ENCODE measurements around the gene MEMO1.

The MEMO1 gene

DNA sequence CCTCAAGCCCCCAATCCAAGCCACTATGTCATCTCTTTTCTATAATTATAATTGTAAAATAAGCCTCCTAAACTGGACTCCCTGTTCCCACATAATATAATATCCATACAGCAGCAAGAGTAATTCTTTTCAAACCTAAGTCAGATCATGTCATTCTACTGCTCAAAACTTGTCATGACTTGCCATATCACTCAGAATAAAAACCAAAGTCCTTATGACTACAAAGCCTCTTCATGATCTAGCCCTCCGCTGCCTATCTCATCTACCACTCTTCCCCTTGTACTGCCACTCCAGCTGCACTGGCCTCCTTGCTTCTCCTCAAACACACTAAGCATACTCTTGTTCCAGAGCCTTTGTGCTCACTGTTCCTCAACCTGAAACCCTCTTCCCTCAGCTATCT, 69.9 kb downstream of the MEMO1 start:
- Histone ChIP-seq H4K20me1 (peaks cover 37 to 99% (median 88%) of the 10 kb centered on the region in 11 experiments; a peak in 21 of 22 replicates), H3K9me3 (replicated peaks in 1 of 11) (no peaks in the 10 kb centered on the region), H3K9ac (no peak overlapping the region), H3K27ac (no peak overlapping the region), H3K4me1 (peaks cover 0 to 28% (median 0%) of the 10 kb centered on the region in 10 experiments; a peak in 7 of 20 replicates), H3K4me3 (no peak overlapping the region), H3K36me3 (peaks cover 32 to 77% (median 58%) of the 10 kb centered on the region in 11 experiments), H3K4me2 (no peak overlapping the region), H3K27me3 (no peaks in the 10 kb centered on the region)
- no peak for TF ChIP-seq Cebpa-rat (IDR thresholded peaks at IDR 0.05)

GRCh38 chr2:31937741-31938140, 73.1 kb downstream of the MEMO1 start:
- Histone ChIP-seq H3K9me3 (replicated peaks in 1 of 11) (no peaks in the 10 kb centered on the region), H4K20me1 (peaks cover 14 to 99% (median 81%) of the 10 kb centered on the region in 11 experiments; a peak in 19 of 22 replicates), H3K27ac (no peak overlapping the region)

GRCh38 chr2:31935370-31935769, 75.4 kb downstream of the MEMO1 start:
- Histone ChIP-seq H3K27ac (no peak overlapping the region), H3K9me3 (replicated peaks in 1 of 11) (no peaks in the 10 kb centered on the region), H3K4me3 (no peak overlapping the region), H3K27me3 (no peaks in the 10 kb centered on the region), H4K20me1 (peaks cover 13 to 89% (median 68%) of the 10 kb centered on the region in 11 experiments; a peak in 19 of 22 replicates), H3K4me1 (peaks cover 0 to 9% (median 0%) of the 10 kb centered on the region in 10 experiments; a peak in 4 of 20 replicates), H3K36me3 (peaks cover 26 to 87% (median 55%) of the 10 kb centered on the region in 11 experiments), H3K4me2 (no peak overlapping the region), H3K9ac (no peak overlapping the region)
- TF ChIP-seq Cebpa-rat (IDR thresholded peaks at IDR 0.05), result no peak

More at GRCh38 chr2:31937741-31938140, 73.1 kb downstream of the MEMO1 start:
- no peak overlapping the region for H3K9ac ChIP-seq
- H3K4me1 ChIP-seq, result peaks cover 0 to 4% (median 0%) of the 10 kb centered on the region in 10 experiments; a peak in 3 of 20 replicates
- H3K36me3 ChIP-seq, result peaks cover 28 to 87% (median 59%) of the 10 kb centered on the region in 11 experiments
- H3K4me3 ChIP-seq, result no peak overlapping the region
- H3K4me2 ChIP-seq, result no peak overlapping the region
- TF ChIP-seq Cebpa-rat (IDR thresholded peaks at IDR 0.05), result no peak
- no peaks in the 10 kb centered on the region for H3K27me3 ChIP-seq

DNA sequence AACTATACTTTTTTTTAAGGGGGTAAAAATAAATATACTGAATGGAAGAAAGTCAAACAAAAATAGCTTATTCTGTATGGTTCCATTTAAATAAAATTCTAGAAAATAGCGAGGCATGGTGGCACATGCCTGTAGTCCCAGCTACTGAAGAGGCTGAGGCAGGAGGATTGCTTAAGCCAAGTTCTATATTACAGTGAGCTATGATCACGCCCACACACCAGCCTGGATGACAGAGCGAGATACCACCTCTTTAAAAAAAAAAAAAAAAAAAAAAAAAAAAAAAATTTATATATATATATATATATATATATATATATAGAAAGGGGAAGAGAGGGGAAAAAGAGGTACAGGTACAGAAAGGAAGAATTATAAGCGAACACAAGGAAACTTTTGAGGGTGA, 77.7 kb downstream of the MEMO1 start:
- Histone ChIP-seq H4K20me1 (peaks cover 19 to 82% (median 52%) of the 10 kb centered on the region in 11 experiments; a peak in 20 of 22 replicates), H3K9ac (no peak overlapping the region), H3K4me3 (no peak overlapping the region), H3K4me1 (peaks cover 0 to 9% (median 0%) of the 10 kb centered on the region in 10 experiments; a peak in 4 of 20 replicates), H3K36me3 (peaks cover 22 to 74% (median 49%) of the 10 kb centered on the region in 11 experiments; a peak in 21 of 22 replicates), H3K27ac (no peak overlapping the region), H3K27me3 (no peaks in the 10 kb centered on the region), H3K4me2 (no peak overlapping the region), H3K9me3 (replicated peaks in 1 of 11) (no peaks in the 10 kb centered on the region)
- no peak for TF ChIP-seq Cebpa-rat (IDR thresholded peaks at IDR 0.05)

GRCh38 chr2:31932589-31932988, 78.2 kb downstream of the MEMO1 start:
- H3K4me3 ChIP-seq, result no peak overlapping the region

GRCh38 chr2:31931916-31932315, 78.9 kb downstream of the MEMO1 start:
- Histone ChIP-seq H3K27ac (no peak overlapping the region), H4K20me1 (peaks cover 19 to 74% (median 50%) of the 10 kb centered on the region in 11 experiments; a peak in 20 of 22 replicates), H3K4me3 (no peak overlapping the region), H3K27me3 (no peaks in the 10 kb centered on the region), H3K9me3 (replicated peaks in 1 of 11) (no peaks in the 10 kb centered on the region), H3K4me1 (peaks cover 0 to 9% (median 0%) of the 10 kb centered on the region in 10 experiments; a peak in 4 of 20 replicates), H3K36me3 (peaks cover 26 to 71% (median 54%) of the 10 kb centered on the region in 11 experiments), H3K4me2 (no peak overlapping the region), H3K9ac (no peak overlapping the region)
- no peak for TF ChIP-seq Cebpa-rat (IDR thresholded peaks at IDR 0.05)

More at GRCh38 chr2:31932589-31932988, 78.2 kb downstream of the MEMO1 start:
- Histone ChIP-seq H3K36me3 (peaks cover 22 to 70% (median 51%) of the 10 kb centered on the region in 11 experiments; a peak in 21 of 22 replicates), H3K27ac (no peak overlapping the region), H3K9ac (no peak overlapping the region), H4K20me1 (peaks cover 19 to 80% (median 51%) of the 10 kb centered on the region in 11 experiments; a peak in 20 of 22 replicates), H3K27me3 (no peaks in the 10 kb centered on the region), H3K4me1 (peaks cover 0 to 9% (median 0%) of the 10 kb centered on the region in 10 experiments; a peak in 4 of 20 replicates), H3K9me3 (replicated peaks in 1 of 11) (no peaks in the 10 kb centered on the region), H3K4me2 (peak overlapping the region in 1 of 11 experiments; percentile 11; a peak in 1 of 22 replicates)
- no peak for TF ChIP-seq Cebpa-rat (IDR thresholded peaks at IDR 0.05)

DNA sequence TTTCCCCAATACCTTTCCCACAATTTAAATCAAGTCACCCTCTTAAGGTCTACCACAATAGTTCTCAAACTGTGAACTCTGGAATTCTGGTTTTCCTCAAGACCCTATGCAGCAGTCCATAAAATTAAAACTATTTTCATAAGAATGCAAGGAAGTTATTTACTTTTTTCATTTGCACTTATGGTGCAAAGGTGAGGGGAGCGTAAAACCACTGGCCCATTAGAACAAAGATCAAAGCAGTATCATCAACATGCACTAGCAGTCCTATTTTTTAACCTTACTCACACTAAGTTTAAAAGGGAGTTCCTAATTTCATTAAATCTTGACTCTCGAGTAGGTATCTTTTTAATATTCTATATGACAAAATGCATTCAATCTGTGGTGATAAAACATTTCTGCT, 85.3 kb downstream of the MEMO1 start:
- no peak overlapping the region for H3K9ac ChIP-seq

DNA sequence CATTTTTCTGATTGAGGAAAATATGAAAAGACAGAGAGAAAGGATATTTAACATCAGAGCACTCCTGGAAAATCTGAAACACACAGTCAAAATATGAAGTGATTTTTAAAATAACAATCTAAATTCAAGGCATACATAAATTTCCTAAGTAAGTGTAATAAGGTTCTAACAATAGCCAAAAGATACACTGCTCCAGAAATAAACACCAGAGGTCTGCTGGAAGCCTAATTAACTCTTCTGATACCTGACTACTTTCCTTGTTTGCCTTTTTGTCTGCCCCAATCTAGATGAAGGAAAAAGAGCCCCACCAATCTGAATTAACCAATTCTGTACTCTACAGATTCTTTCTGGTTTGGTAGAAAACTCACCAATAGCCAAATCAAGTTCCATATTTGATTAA, 87.1 kb downstream of the MEMO1 start:
- H3K27ac ChIP-seq, result no peak overlapping the region
- H3K36me3 ChIP-seq, result peaks cover 57 to 84% (median 70%) of the 10 kb centered on the region in 11 experiments
- H3K9ac ChIP-seq, result no peak overlapping the region
- TF ChIP-seq Cebpa-rat (IDR thresholded peaks at IDR 0.05), result no peak
- H3K4me1 ChIP-seq, result no peaks in the 10 kb centered on the region
- H3K4me2 ChIP-seq, result no peak overlapping the region
- peaks cover 0 to 33% (median 9%) of the 10 kb centered on the region in 11 experiments; a peak in 10 of 22 replicates for H4K20me1 ChIP-seq
- H3K27me3 ChIP-seq, result no peaks in the 10 kb centered on the region
- H3K9me3 ChIP-seq (replicated peaks in 1 of 11), result no peaks in the 10 kb centered on the region
- no peak overlapping the region for H3K4me3 ChIP-seq

More for the DNA sequence above, 85.3 kb downstream of the MEMO1 start:
- H3K4me1 ChIP-seq, result no peaks in the 10 kb centered on the region
- H3K4me2 ChIP-seq, result no peak overlapping the region
- peaks cover 0 to 44% (median 11%) of the 10 kb centered on the region in 11 experiments; a peak in 12 of 22 replicates for H4K20me1 ChIP-seq
- no peak overlapping the region for H3K27ac ChIP-seq
- peaks cover 41 to 80% (median 67%) of the 10 kb centered on the region in 11 experiments for H3K36me3 ChIP-seq
- no peak overlapping the region for H3K4me3 ChIP-seq
- H3K9me3 ChIP-seq (replicated peaks in 1 of 11), result no peaks in the 10 kb centered on the region
- no peaks in the 10 kb centered on the region for H3K27me3 ChIP-seq
- no peak for TF ChIP-seq Cebpa-rat (IDR thresholded peaks at IDR 0.05)

- peaks cover 0 to 26% (median 8%) of the 10 kb centered on the region in 11 experiments; a peak in 7 of 22 replicates for H4K20me1 ChIP-seq
- TF ChIP-seq Cebpa-rat (IDR thresholded peaks at IDR 0.05), result no peak
- H3K9me3 ChIP-seq (replicated peaks in 1 of 11), result no peaks in the 10 kb centered on the region
- no peak overlapping the region for H3K4me2 ChIP-seq
- no peaks in the 10 kb centered on the region for H3K27me3 ChIP-seq
- no peak overlapping the region for H3K4me3 ChIP-seq
- no peak overlapping the region for H3K9ac ChIP-seq
- H3K4me1 ChIP-seq, result no peaks in the 10 kb centered on the region
- H3K36me3 ChIP-seq, result peaks cover 58 to 86% (median 76%) of the 10 kb centered on the region in 11 experiments
- no peak overlapping the region for H3K27ac ChIP-seq
These were observed 88.0 kb downstream of the MEMO1 start for GRCh38 chr2:31922542-31923408.
